Skin epidermis (tissue), 12 donors: ENCODE data around the gene IQCH.

Source experiments
- H3K27ac ChIP-seq, 21 experiments: fragments of 200-600 bp; sonication (generic) in 11 of 21; one replicate each; pipeline ENCODE4 v1.5.0; 2020; ENCODE audit warnings: mild to moderate bottlenecking in 3 of 21, inconsistent platforms in 2 of 21, moderate library complexity in 2 of 21
- H3K4me3 ChIP-seq, 7 experiments: fragments of 200-600 bp; sonication (generic) in 2 of 7; one replicate each; pipeline ENCODE4 v1.5.0; 2020; ENCODE audit warnings: inconsistent platforms in 2 of 7, mild to moderate bottlenecking in 2 of 7, moderate library complexity in 1 of 7

The IQCH gene

GRCh38 chr15:67468416-67468815, 213.8 kb downstream of the IQCH start:
- Histone ChIP-seq H3K27ac (peak overlapping the region in 4 of 21 experiments; percentile 1 to 55 (median 34)), H3K4me3 (no peak overlapping the region)

- no peak overlapping the region for H3K4me3 ChIP-seq
- H3K27ac ChIP-seq: no peak overlapping the region
These were observed 215.1 kb downstream of the IQCH start for GRCh38 chr15:67469680-67470079.

DNA sequence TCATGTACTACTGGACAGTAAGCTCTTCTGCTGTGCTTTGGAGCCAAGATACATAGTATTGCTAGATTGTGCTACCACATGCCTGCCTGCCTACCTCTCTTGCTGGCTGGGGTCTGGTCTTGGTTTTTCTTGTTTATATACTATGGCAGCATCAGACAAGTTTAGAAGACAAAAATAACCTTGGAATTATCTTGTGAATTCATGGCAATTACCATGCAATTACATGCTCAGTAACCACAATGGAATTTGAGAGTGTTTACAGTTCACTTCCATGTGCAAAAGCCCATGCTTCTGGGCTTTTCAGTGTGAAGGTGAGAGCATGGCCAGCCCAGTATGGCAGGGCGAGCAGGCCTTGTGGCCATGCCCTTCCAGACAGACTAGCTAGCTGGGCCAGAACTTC, 218.4 kb downstream of the IQCH start:
- Histone ChIP-seq H3K4me3 (no peak overlapping the region), H3K27ac (peak overlapping the region in 2 of 21 experiments; percentile 40 to 45)

- H3K27ac ChIP-seq: no peak overlapping the region
- H3K4me3 ChIP-seq: no peak overlapping the region
These were observed 220.0 kb downstream of the IQCH start for GRCh38 chr15:67474405-67475110.

GRCh38 chr15:67479781-67480505, 225.4 kb downstream of the IQCH start:
- Histone ChIP-seq H3K4me3 (no peak overlapping the region), H3K27ac (peak overlapping the region in 6 of 21 experiments; percentile 3 to 71 (median 55))

DNA sequence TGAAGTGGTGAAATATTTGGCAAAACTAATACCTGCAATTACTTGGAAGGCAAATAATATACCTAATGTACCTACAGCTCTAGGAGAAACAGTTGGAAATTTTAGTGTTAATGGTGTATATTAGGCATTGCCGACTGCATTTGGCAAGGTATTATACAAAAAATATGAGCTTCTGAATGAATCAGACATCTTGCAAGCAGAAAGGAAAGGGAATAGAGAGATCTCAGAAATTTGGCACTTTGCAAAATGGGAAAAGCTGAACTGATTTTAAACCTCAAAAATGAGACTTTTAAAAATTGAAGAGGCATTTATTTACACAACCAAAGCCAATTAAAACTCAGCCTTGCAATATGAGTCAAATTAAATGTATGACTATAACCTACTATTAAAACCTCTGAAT, 226.2 kb downstream of the IQCH start:
- Histone ChIP-seq H3K4me3 (no peak overlapping the region), H3K27ac (peak overlapping the region in 1 of 21 experiments; percentile 49)

DNA sequence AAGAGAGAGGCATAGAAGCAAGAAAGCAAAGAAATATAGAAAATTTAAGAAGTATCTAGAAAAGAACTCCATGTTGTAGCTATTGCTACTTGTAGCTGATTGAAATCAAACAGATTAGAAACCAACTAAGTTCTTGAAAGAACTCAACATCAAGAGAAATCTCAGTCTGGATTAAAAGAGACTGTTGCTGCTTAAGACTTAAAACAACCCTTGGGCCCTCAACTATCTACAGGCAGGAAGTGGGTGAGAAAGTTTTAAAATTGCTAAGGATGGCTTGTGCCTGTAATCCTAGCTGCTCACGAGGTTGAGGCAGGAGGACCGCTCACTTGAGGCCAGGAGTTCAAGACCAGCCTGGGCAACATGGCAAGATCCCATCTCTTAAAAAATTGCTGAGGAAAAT, 227.1 kb downstream of the IQCH start:
- Histone ChIP-seq H3K4me3 (no peak overlapping the region), H3K27ac (no peak overlapping the region)

DNA sequence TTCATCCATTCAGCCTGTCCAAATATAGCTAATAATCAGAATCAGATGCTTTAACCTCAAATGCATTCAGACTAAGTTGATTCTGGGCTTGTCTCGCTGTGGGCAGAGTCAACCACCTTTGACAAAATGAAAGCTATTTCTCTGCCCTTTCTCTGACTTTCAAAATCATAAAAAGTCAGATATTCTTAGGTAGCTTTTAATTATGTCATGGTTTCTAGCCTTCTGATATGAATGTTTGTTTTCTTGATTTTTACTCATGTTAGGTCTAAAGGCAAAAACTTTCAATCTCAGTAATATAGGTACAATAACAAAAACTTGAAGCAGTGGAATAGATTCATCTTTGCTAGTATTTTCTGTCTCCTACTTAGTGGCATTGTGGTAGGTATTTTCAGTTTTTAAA, 241.0 kb downstream of the IQCH start:
- no peak overlapping the region for H3K27ac ChIP-seq
- H3K4me3 ChIP-seq: no peak overlapping the region

DNA sequence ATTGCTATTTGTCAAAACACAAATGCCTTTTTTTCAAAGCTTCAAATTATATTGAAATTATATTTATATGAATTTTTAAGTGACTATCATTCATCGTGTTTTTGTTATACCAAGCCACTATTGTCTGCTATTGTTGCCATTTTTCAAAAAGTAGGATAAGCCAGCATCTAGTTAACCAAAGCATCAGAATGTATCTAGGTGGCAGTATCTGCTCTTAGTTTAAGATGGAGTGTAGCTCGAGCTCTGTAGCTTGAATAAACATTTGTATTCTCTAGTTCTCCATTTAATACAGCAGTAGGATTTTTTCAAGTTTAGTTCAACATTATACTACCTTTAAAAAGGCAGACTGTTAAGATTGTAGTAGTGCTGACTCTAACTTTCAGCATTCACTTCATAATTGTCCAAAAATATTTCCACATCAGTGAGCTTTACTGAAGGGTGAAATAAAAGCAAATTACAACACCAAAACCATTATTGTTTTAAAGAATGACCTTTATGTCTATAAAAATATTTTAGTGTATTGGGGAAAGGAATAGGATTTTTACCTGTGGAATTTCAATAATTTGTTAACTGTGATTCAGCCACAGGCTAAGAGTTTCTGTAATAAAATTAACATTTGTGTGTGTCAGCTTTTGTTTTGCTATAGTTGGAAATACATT, 246.7 kb downstream of the IQCH start:
- H3K4me3 ChIP-seq: peak overlapping the region in 1 of 7 experiments; percentile 17
- peak overlapping the region in 5 of 21 experiments; percentile 3 to 56 (median 24) for H3K27ac ChIP-seq

- Histone ChIP-seq H3K27ac (peak overlapping the region in 7 of 21 experiments; percentile 3 to 58 (median 24)), H3K4me3 (peak overlapping the region in 1 of 7 experiments; percentile 17)
These were observed 247.4 kb downstream of the IQCH start for GRCh38 chr15:67501836-67502461.

DNA sequence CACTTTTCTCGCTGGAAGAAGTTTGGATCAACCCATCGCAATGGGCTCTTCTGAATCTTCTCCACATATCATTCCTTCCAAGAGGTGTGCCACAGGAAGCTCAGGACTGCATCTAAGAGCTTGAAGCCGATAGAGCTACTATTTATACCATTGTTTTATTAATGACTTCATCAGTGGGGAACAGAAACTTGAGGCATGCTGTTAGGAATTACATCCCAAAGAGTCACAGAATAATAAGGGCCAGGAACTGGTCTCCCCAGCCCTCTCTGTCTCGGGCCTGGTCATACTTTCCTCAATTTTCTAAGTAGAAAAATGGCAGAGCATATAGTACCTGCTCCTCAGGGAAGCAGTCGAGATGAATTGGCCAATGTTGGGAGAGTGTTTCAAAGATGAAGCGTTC, 249.5 kb downstream of the IQCH start:
- H3K27ac ChIP-seq: peak overlapping the region in 2 of 21 experiments; percentile 20 to 31
- H3K4me3 ChIP-seq: no peak overlapping the region

DNA sequence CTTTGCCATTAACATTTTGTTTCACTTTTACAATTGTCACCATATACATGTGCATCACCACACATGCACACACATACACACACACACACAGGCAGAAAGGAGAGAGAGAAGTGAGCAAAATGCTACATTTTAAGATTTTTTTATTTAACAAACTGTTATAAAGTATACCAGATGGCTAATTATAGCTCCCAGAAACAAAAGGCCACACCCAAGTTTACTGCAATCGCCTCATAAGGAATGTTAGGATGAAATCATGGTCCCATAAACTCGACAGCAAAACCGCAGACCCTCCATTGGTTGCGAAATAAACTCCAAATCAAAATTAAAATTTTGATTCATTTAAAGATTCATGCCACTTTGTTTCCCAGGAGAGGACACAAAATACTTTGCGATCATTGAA, 250.2 kb downstream of the IQCH start:
- no peak overlapping the region for H3K4me3 ChIP-seq
- H3K27ac ChIP-seq: peak overlapping the region in 2 of 21 experiments; percentile 47 to 54

- Histone ChIP-seq H3K27ac (peak overlapping the region in 4 of 21 experiments; percentile 20 to 54 (median 38)), H3K4me3 (no peak overlapping the region)
These were observed 251.3 kb downstream of the IQCH start for GRCh38 chr15:67505675-67506572.

GRCh38 chr15:67506775-67507747, 252.5 kb downstream of the IQCH start:
- no peak overlapping the region for H3K4me3 ChIP-seq
- H3K27ac ChIP-seq: peak overlapping the region in 3 of 21 experiments; percentile 20 to 54 (median 47)

DNA sequence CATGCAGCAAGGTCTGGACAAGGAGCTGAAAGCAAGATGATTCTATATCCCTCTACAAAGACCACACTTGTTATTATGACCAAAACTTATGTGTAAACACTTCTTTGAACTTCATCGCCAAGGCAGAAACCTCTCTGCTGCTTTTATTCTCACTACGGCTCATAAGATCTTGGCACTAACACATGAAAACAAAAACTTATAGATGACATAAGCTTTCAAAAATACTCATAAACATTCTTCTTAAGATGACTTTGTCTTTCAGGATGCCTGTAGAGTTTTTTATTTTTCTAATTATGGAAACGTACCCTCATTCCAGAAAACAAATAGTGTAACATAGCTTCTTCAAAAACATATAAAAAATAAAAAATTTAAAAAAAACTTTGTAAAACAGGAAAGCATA, 253.8 kb downstream of the IQCH start:
- H3K27ac ChIP-seq: no peak overlapping the region
- no peak overlapping the region for H3K4me3 ChIP-seq

GRCh38 chr15:67509918-67510317, 255.3 kb downstream of the IQCH start:
- Histone ChIP-seq H3K4me3 (no peak overlapping the region), H3K27ac (peak overlapping the region in 1 of 21 experiments; percentile 34)

DNA sequence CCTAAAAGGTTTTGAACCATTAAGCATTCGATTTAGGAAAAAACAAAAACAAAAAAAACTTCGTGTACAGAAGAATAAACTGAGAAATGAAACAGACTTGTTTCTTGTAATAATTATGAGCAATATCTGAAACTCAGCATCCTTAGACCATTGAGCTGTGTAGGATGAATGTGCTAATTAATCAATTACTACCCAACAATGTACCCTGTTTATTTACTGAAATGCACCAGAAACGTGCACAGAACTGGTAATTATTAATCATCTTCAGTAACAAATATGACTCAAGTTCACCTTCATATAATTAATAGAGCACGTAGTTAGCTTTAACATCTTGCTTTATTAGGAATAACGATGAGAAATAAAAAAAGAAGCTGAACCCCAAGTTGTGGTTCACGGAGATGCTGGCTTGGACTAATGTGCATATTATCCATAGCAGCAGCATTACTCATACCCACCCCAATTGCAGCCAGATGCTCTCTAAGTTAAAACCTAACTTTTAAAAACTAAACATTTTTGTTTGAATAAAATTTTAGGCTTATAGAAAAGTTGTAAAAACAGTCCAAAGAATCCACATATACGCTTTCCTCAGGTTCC, 256.1 kb downstream of the IQCH start:
- Histone ChIP-seq H3K4me3 (no peak overlapping the region), H3K27ac (peak overlapping the region in 3 of 21 experiments; percentile 26 to 68 (median 57))
